HEK293T (cell line): ENCODE data around the gene AQP5.

Source experiments
- BHLHE40 ChIP-seq: fragments of 450-650 bp; IDR thresholded peaks from 2 replicates; pipeline ENCODE4 v1.6.1; 2016; ENCODE audit warnings: mild to moderate bottlenecking, moderate library complexity, borderline replicate concordance
- CTBP1 ChIP-seq: fragments of 450-650 bp; IDR thresholded peaks from 2 replicates; pipeline ENCODE4 v1.6.1; 2016; ENCODE audit warnings: borderline replicate concordance
- FOXM1 ChIP-seq: fragments of 450-650 bp; IDR thresholded peaks from 2 replicates; pipeline ENCODE4 v1.6.1; 2017; ENCODE audit warnings: mild to moderate bottlenecking, borderline replicate concordance
- HDGF ChIP-seq: fragments of 450-650 bp; IDR thresholded peaks from 2 replicates; pipeline ENCODE4 v1.6.1; 2017; ENCODE audit warnings: antibody characterized with exemption, borderline replicate concordance
- L3MBTL2 ChIP-seq: fragments of 450-650 bp; conservative IDR thresholded peaks from 2 replicates; pipeline ENCODE4 v1.6.1; 2016; ENCODE audit warnings: mild to moderate bottlenecking
- LEF1 ChIP-seq: fragments of 450-650 bp; IDR thresholded peaks from 2 replicates; pipeline ENCODE4 v1.6.1; 2017; ENCODE audit warnings: mild to moderate bottlenecking, borderline replicate concordance
- NFRKB ChIP-seq: fragments of 450-650 bp; IDR thresholded peaks from 2 replicates; pipeline ENCODE4 v1.6.1; 2016; ENCODE audit warnings: mild to moderate bottlenecking, moderate library complexity
- SP1 ChIP-seq: fragments of 450-650 bp; IDR thresholded peaks from 2 replicates; pipeline ENCODE4 v1.6.1; 2017
- SUZ12 ChIP-seq: fragments of 450-650 bp; IDR thresholded peaks from 2 replicates; pipeline ENCODE4 v1.6.1; 2016; ENCODE audit warnings: mild to moderate bottlenecking
- TARDBP ChIP-seq: fragments of 450-650 bp; IDR thresholded peaks from 2 replicates; pipeline ENCODE4 v1.6.1; 2016
- ZNF384 ChIP-seq: fragments of 450-650 bp; IDR thresholded peaks from 2 replicates; pipeline ENCODE4 v1.6.1; 2016
- TF ChIP-seq, protein P1 (sequence below): fragments of 450-650 bp; IDR thresholded peaks from 2 replicates; pipeline ENCODE4 v1.6.1; 2016

DNA sequence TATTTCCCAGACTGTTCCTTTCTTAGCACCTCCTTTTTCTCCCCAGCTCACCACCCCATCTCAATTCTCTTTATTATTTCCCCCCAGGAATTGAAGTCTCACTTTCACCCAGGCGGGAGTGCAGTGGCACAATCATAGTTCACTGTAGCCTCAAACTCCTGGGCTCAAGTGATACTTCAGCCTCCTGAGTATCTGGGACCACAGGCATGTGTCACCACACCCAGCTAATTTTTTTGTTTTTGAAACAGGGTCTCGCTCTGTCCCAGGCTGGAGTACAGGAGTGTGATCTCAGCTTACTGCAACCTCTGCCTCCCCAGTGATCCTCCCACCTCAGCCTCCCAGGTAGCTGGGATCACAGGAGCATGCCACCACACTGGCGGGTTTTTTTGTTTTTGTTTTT lies 52.7 kb downstream of the AQP5 start:
- TF ChIP-seq NFRKB: no peak
- no peak for TF ChIP-seq CTBP1
- no peak for TF ChIP-seq LEF1
- no peak for TF ChIP-seq SUZ12
- no peak for TF ChIP-seq SP1
- no peak for TF ChIP-seq FOXM1
- TF ChIP-seq TARDBP: no peak
- no peak for TF ChIP-seq HDGF
- no peak for TF ChIP-seq BHLHE40
- TF ChIP-seq, protein P1, sequence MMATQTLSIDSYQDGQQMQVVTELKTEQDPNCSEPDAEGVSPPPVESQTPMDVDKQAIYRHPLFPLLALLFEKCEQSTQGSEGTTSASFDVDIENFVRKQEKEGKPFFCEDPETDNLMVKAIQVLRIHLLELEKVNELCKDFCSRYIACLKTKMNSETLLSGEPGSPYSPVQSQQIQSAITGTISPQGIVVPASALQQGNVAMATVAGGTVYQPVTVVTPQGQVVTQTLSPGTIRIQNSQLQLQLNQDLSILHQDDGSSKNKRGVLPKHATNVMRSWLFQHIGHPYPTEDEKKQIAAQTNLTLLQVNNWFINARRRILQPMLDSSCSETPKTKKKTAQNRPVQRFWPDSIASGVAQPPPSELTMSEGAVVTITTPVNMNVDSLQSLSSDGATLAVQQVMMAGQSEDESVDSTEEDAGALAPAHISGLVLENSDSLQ: no peak
- TF ChIP-seq L3MBTL2: no peak
- no peak for TF ChIP-seq ZNF384
